Measurements from ENCODE around the gene PHACTR2.
"Not testable (repeated sequence)": the region's sequence is repeated elsewhere in the genome, so short reads cannot be mapped to it uniquely, and the experiment has no call there.

GRCh38 chr6:143631196-143631595 is 46.6 kb upstream of the PHACTR2 start:
- TF ChIP-seq, protein P1, sequence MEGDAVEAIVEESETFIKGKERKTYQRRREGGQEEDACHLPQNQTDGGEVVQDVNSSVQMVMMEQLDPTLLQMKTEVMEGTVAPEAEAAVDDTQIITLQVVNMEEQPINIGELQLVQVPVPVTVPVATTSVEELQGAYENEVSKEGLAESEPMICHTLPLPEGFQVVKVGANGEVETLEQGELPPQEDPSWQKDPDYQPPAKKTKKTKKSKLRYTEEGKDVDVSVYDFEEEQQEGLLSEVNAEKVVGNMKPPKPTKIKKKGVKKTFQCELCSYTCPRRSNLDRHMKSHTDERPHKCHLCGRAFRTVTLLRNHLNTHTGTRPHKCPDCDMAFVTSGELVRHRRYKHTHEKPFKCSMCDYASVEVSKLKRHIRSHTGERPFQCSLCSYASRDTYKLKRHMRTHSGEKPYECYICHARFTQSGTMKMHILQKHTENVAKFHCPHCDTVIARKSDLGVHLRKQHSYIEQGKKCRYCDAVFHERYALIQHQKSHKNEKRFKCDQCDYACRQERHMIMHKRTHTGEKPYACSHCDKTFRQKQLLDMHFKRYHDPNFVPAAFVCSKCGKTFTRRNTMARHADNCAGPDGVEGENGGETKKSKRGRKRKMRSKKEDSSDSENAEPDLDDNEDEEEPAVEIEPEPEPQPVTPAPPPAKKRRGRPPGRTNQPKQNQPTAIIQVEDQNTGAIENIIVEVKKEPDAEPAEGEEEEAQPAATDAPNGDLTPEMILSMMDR (IDR thresholded peaks at IDR 0.05): not testable (repeated sequence)
- not testable (repeated sequence) for TF ChIP-seq POLR2A, EP300 (IDR thresholded peaks at IDR 0.05)
